Small intestine (tissue), 7 donors: ENCODE measurements around the gene THSD4. TPM values are rescaled to one million over a fixed set of nuclear protein-coding genes. Genes with fewer than 3 reads are reported as not detected.

Experiments
- DNase-seq, 2 donors: peaks; one replicate each; pipeline versions ENCODE4 v3.0.0 to v3.0.0-alpha.2; 2013
- FAIRE-seq: peaks from 2 replicates; lab custom pipeline; 2012; peaks lifted over from hg19 to GRCh38; lab: Jason Lieb, UNC
- H3K27ac ChIP-seq, 3 donors: one replicate each; pipeline ENCODE4 v1.5.1; 2013; ENCODE audit warnings: low read length in 2 of 3, mild to moderate bottlenecking in 2 of 3, control low read depth in 1 of 3, inconsistent platforms in 1 of 3, low read depth in 1 of 3, moderate library complexity in 1 of 3
- H3K27me3 ChIP-seq, 3 donors: one replicate each; pipeline ENCODE4 v1.6.1; 2013; ENCODE audit warnings: low read length in 3 of 3, inconsistent platforms in 1 of 3; ENCODE audit not compliant: control insufficient read depth in 3 of 3, insufficient read depth in 3 of 3
- H3K36me3 ChIP-seq, 3 donors: one replicate each; pipeline ENCODE4 v1.6.1; 2013; ENCODE audit warnings: low read length in 3 of 3, inconsistent platforms in 1 of 3, low read depth in 1 of 3, mild to moderate bottlenecking in 1 of 3, moderate library complexity in 1 of 3; ENCODE audit not compliant: control insufficient read depth in 3 of 3, insufficient read depth in 2 of 3
- H3K4me1 ChIP-seq, 3 donors: one replicate each; pipeline ENCODE4 v1.6.1; 2013; ENCODE audit warnings: low read length in 2 of 3, inconsistent platforms in 1 of 3, low read depth in 1 of 3, mild to moderate bottlenecking in 1 of 3, moderate library complexity in 1 of 3; ENCODE audit not compliant: control insufficient read depth in 3 of 3, insufficient read depth in 2 of 3
- H3K4me3 ChIP-seq, 3 donors: one replicate each; pipeline ENCODE4 v1.5.1; 2013; ENCODE audit warnings: low read length in 3 of 3, control low read depth in 1 of 3, inconsistent platforms in 1 of 3, low read depth in 1 of 3, mild to moderate bottlenecking in 1 of 3, moderate library complexity in 1 of 3
- H3K9me3 ChIP-seq, 2 donors: one replicate each; pipeline ENCODE4 v1.6.1; 2013; ENCODE audit warnings: low read depth in 1 of 2, low read length in 1 of 2; ENCODE audit not compliant: control insufficient read depth in 2 of 2, insufficient read depth in 1 of 2
- WGBS, 3 donors: extraction: QIAGEN DNeasy Blood & Tissue Kit; methylation state at CpG; one replicate each; pipeline ENCODE4 v1.1.7; 2013; 5-methylcytosine and 5-hydroxymethylcytosine counted together
- polyA plus RNA-seq, 4 donors: library from polyadenylated mRNA; stranded (reverse) in 3 of 4; unstranded in 1 of 4; fragments of 200-250 nt in 3 of 4; fragments of 120-200 nt in 1 of 4; gene quantifications; one replicate each; pipeline versions ENCODE4 v1.2.1 to v1.2.3, GENCODE V29; 2013
- donor health status: healthy with polysubstance abuse.
- donor health status: control.
- donor health status: control.
- donor health status: Bipolar disorder and iron deficiency.
- donor health status: healthy.

THSD4 gene
- polyA plus RNA-seq, 4 donors = 3.6 to 14.4 (median 9.7) TPM

DNA sequence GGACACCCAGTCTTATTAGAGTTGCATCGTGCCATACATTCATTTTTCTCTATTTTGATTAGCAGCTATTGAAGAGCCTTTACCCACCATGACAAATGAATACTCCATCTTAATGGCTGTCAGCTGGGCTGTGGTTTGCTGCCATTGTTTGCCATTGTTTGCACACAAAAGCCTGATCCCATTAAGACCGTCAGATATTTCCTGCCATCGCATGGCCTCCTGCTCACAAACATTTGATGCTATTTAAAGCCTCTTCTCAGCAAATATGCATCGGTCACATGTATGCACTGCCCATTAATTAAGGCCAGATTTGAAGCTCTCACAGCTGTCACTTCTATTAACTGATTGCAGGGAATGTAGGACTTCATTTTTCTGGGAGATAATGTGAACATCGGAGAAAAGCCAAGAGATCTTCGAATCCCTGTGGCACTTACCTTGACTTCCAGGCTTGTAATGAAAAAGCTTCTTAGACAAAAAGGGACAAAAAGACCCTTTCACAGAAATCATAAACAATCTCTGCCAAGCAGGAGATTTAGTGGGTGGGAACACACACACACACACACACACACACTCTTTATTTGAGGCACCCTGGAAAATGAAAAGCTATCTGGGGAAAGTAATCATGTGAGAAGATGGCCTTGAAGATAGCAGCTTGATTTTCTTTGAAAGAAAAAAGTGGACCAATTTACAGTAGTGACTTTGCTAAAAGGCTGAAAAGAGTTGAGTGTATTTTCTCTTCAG, 519.7 kb downstream of the THSD4 start:
- Histone ChIP-seq H3K36me3 (no peaks in the 10 kb centered on the region), H3K4me3 (no peak overlapping the region), H3K27me3 (no peaks in the 10 kb centered on the region), H3K4me1 (peaks cover 0 to 5% (median 0%) of the 10 kb centered on the region in 3 donors), H3K27ac (no peak overlapping the region), H3K9me3 (no peaks in the 10 kb centered on the region)
- no peak for DNase-seq
- WGBS, 3 donors = 50 to 78% (median 68%) methylated on average over 6 of the region's 6 CpGs
- FAIRE-seq = no peak

DNA sequence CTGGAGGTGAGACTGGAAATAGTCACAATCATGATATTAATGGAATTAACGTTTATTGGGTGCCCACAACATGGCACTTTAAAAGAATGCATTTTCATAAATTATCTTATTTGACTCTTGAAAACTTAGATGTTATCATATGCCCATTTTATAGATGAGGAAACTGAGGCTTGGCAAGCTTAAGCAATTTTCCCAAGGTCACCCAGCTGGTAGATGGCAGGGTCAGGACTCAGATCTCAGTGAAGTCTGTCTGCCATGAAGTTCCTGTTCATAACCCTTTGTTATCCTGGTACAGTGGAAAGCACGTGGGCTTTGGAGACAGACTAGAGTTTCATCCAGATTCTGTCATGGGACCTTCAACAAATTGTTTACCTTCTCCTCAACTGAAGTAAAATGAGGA, 520.5 kb downstream of the THSD4 start:
- Histone ChIP-seq H3K27ac (no peak overlapping the region), H3K9me3 (no peaks in the 10 kb centered on the region), H3K27me3 (no peaks in the 10 kb centered on the region), H3K36me3 (no peaks in the 10 kb centered on the region), H3K4me3 (no peak overlapping the region), H3K4me1 (peaks cover 0 to 5% (median 0%) of the 10 kb centered on the region in 3 donors)
- FAIRE-seq (no peak), DNase-seq (no peak)
- WGBS, 3 donors = 69 to 77% (median 73%) methylated on average over 2 of the region's 2 CpGs

DNA sequence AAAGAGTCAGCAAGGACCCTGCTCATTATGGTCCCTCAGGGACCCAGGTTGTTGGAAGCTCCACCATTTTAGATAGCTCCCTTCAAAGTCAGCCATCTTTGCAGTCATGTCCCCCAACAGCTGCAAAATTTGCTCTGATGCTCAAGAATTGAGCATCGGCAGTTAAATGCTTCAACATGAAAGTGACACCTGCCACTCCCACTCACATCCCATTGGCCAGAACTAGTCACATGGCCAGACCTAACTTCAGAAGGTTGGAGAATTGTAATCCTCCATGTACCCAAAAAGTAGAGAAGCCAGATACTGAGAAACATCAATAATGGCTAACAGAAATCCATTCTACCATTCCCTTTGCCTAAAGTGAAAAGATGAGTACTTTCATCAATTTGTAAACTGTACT, 523.6 kb downstream of the THSD4 start:
- DNase-seq = no peak
- WGBS, 3 donors = 90 to 95% (median 94%) methylated on average over 1 of the region's 1 CpG
- no peak for FAIRE-seq

DNA sequence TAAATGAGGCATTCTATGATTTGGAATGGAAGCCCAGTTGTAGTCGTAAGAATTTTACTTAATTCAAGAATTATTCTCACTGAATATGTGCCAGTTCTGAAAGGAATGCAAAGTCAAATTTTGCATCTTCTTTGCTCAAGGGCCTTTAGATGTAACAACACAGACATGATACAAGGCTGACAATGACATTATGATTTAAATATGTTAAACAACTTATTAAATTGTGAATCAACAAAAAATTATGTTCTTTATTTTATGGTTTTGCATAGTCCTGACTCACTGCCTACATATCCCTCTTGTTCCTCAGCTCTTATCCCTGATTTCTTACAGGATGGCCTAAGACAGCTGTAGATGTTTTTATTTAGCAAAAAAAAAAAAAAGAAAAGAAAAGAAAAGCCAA, 524.2 kb downstream of the THSD4 start:
- H3K4me1 ChIP-seq = no peaks in the 10 kb centered on the region
- 80 to 100% (median 91%) methylated on average over 1 of the region's 1 CpG for WGBS, 3 donors
- no peaks in the 10 kb centered on the region for H3K27me3 ChIP-seq
- no peak overlapping the region for H3K27ac ChIP-seq
- no peaks in the 10 kb centered on the region for H3K36me3 ChIP-seq
- H3K4me3 ChIP-seq = no peak overlapping the region
- FAIRE-seq (no peak), DNase-seq (no peak)
- no peaks in the 10 kb centered on the region for H3K9me3 ChIP-seq

More for the DNA sequence above, 523.6 kb downstream of the THSD4 start:
- no peak overlapping the region for H3K4me3 ChIP-seq
- no peaks in the 10 kb centered on the region for H3K4me1 ChIP-seq
- H3K27ac ChIP-seq = no peak overlapping the region
- no peaks in the 10 kb centered on the region for H3K27me3 ChIP-seq
- H3K9me3 ChIP-seq = no peaks in the 10 kb centered on the region
- H3K36me3 ChIP-seq = no peaks in the 10 kb centered on the region

DNA sequence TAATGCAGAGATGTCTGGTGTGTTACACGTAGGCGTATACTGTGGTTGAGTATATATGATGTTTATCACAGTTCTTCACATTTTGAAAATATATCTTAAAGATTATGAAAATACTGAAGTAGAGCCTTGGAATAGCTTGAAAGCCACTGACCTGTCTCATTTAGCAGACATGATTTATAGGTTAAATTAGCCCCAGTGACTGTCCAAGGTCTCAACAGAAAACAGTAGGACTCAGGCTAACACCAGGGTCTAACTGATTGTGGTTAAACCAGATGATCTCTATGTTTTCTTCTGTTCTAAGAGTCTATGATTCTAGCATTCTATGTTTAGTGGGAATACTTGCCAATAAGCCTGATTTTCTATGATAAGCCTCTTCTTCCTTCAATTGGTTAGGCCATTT, 528.6 kb downstream of the THSD4 start:
- Histone ChIP-seq H3K4me3 (no peak overlapping the region), H3K27me3 (no peaks in the 10 kb centered on the region), H3K36me3 (no peaks in the 10 kb centered on the region), H3K27ac (no peak overlapping the region), H3K9me3 (no peaks in the 10 kb centered on the region), H3K4me1 (no peaks in the 10 kb centered on the region)
- DNase-seq = no peak
- FAIRE-seq = no peak
- WGBS, 3 donors = 95 to 98% (median 96%) methylated on average over 2 of the region's 2 CpGs

DNA sequence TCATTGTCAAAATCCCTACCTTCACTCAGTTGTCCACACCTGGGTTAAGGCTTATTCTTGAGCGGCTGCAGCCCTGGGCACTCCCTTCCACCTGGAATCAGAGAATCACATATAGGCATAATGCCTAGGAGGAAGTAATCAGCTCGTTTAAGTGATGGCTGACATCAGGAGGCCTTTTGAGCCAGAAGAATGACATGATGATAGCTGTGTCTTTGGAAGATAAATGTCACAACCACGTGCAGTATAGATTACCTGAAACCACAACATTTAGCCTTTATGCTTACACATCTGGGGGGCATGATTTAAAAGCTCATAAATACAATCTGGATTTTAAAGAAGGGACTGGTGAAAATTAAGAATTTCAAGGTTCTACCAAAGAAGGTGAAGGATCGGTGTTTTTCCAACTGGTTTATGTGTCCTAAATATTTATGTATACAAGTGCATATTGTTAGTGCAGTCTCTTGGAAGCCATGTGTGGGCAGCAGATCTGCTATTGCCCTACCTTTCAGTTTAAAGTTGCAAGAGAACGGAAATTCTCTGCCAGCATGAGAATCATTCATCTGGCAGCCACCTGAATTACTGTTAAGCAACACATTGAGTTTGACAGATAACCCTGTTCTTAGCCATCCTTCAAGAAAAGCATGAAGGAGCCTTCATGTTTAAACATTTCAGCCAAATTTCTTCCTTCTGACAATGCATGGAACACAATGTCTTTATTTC, 531.7 kb downstream of the THSD4 start:
- Histone ChIP-seq H3K27ac (no peak overlapping the region), H3K4me1 (no peaks in the 10 kb centered on the region), H3K9me3 (no peaks in the 10 kb centered on the region), H3K36me3 (no peaks in the 10 kb centered on the region), H3K4me3 (no peak overlapping the region), H3K27me3 (no peaks in the 10 kb centered on the region)
- FAIRE-seq = no peak
- no peak for DNase-seq
- WGBS, 3 donors = 47 to 64% (median 56%) methylated on average over 5 of the region's 5 CpGs

DNA sequence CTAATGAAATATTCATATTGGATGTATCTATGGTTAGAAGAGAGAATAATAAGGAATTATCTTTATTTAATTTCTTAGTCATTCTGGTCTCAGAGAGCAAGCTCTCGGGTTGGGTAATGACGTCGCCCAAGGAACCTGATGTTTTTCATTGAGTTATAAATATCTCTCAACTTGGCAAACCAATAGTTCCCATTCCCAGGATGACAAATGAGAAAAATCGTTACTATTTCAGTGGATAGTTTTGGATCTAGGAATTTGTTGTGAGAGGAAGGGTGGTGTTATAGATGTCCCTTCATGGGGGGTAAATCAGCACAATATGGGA, 532.2 kb downstream of the THSD4 start:
- no peak for FAIRE-seq
- WGBS, 3 donors = 75 to 89% (median 84%) methylated on average over 4 of the region's 4 CpGs
- H3K9me3 ChIP-seq = no peaks in the 10 kb centered on the region

DNA sequence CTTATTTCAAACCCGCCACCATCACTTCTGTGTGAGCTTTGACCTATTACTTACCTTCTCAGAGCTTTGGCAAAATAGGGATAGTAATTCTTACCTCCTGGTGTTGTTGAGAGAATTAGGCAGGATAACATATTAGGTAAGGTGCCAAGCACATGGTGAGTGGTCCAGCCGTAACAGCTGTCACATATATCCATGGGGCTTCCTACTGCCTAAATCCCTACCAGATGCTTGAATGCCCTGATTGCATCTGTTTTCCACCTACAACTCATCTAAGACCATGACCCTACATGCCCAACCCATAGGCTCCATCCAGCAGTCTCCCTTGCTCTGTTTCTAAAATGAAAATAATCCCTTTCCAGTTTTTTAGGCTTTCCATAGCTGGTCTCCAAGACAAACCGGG, 532.8 kb downstream of the THSD4 start:
- Histone ChIP-seq H3K9me3 (no peaks in the 10 kb centered on the region), H3K36me3 (no peaks in the 10 kb centered on the region), H3K27ac (no peak overlapping the region), H3K4me3 (no peak overlapping the region), H3K27me3 (no peaks in the 10 kb centered on the region), H3K4me1 (no peaks in the 10 kb centered on the region)
- no peak for DNase-seq
- WGBS, 3 donors = 88 to 96% (median 95%) methylated on average over 3 of the region's 3 CpGs
- FAIRE-seq = no peak

More for the DNA sequence above, 532.2 kb downstream of the THSD4 start:
- no peak overlapping the region for H3K27ac ChIP-seq
- no peaks in the 10 kb centered on the region for H3K27me3 ChIP-seq
- no peaks in the 10 kb centered on the region for H3K4me1 ChIP-seq
- no peak for DNase-seq
- H3K4me3 ChIP-seq = no peak overlapping the region
- no peaks in the 10 kb centered on the region for H3K36me3 ChIP-seq
